22Rv1 (cell line): Measurements from ENCODE around the gene RNU6-9.

Experiments
- CTCF ChIP-seq: fragments of 450-650 bp; IDR thresholded peaks from 2 replicates; pipeline ENCODE4 v1.5.1; 2017; ENCODE audit warnings: mild to moderate bottlenecking
- ZFX ChIP-seq: fragments of 450-650 bp; IDR thresholded peaks from 2 replicates; pipeline ENCODE4 v1.6.1; 2017; ENCODE audit warnings: antibody characterized with exemption, borderline replicate concordance

DNA sequence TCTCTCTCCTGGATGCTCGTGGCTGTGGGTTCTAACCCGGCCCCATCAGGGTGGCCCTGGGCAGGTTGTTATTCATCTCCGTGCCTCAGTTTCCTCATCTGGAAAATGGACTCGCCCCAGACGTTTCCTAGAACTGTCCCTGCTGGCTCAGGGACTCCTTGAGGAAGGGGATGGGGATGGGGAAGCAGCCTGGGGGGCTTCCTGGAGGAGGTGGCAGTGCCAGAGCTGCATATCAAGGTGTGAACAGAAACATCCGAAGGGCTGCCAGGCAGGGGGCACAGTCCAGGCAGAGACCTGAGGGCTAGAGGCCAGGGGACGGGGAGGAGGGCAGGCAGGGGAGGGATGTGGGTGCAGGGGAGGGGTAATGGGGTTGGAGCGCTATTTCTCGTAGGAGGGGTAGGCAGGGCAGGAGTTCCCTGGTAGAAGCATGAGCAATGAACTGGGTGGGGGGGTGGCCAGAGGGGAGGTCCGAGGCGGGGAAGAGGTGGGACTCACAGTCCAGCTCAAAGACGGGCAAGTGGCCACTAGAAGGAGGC lies 44.8 kb upstream of the RNU6-9 start:
- TF ChIP-seq CTCF (no peak), ZFX (no peak)
